ENCODE measurements around the gene CROT. TPM values are rescaled to one million over a fixed set of nuclear protein-coding genes. Genes with fewer than 3 reads are reported as not detected.

CROT gene
- total and polyA plus RNA-seq, 8 donors, result 13.0 to 29.7 (median 27.7) TPM

DNA sequence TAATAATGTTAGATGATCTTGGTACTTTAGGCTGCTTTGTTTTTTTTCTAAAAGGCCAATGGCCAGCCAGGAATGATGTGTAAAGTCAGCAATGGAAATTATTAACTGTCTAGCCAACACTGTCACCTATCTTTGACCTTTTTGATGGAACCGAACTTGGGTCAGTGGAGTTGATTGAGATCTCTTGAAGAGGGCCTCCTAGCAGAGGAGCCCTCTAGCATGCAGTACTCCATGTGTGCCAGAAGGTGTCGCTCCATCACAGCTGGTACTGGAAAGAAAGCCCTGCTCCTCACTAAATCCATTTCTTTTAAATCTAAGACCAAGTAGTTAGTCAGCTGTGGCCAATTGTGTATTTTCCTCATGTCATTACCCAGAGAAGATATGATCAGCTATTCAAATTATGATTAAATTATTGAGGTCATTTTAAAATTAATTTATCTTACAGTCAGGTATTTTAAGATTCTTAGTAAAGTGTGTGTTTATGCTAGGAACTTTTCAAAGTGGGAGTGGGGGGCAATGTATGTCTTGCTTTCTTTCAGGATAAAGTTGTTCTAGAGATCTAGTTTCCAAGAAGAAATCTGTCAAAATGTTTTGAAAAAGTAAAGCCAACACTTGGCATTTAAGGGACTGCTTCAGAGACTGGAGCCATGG, 33.1 kb upstream of the CROT start:
- ATAC-seq (peak; percentile 99), DNase-seq (peak in 3 of 4 donors; percentile 47 to 75 (median 49))
- Histone ChIP-seq H3K27me3 (no peaks in the 10 kb centered on the region), H3K4me3 (no peak overlapping the region), H3K4me1 (no peaks in the 10 kb centered on the region), H3K36me3 (no peaks in the 10 kb centered on the region), H3K27ac (no peak overlapping the region), H3K9me3 (no peaks in the 10 kb centered on the region)
- TF ChIP-seq CTCF (IDR thresholded peaks at IDR 0.05), result peak; percentile 97 to 99
- intact Hi-C loops (cut with DNase I), result loop anchor here (2.0 to 10.0 kb wide), 2 partner anchors 102 kb away; no protein-coding TSS in a partner anchor

DNA sequence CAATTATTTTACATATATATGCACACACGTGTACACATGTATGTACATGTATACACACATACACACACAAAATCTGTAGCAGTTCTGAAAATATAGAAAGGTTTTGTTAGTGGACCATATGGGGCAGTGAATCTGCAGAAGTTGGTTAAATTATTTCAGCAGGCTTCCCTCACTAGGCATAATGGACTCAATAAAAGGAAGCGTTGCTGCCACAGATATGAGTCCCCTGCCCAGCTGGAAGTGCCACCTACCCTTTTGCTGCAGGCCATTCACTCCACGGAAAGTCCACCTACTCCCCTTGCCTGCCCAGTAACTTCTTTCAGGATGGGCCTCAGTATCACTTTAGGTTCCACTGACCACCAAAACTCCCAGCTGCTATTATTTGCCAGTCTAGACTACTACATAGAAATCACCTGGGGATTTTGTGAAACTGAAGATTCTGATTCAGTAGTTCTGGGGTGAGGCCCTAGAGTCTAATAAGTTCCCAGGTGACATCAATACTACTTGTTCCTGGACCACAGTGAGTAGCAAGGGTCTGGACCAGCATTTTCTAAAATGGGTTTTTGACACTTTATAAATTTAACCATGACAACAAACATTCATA, 29.3 kb upstream of the CROT start:
- Histone ChIP-seq H3K36me3 (no peaks in the 10 kb centered on the region), H3K9me3 (no peaks in the 10 kb centered on the region), H3K4me1 (no peaks in the 10 kb centered on the region), H3K27ac (peak overlapping the region; percentile 16 to 59), H3K4me3 (no peak overlapping the region), H3K27me3 (no peaks in the 10 kb centered on the region)
- no peak for TF ChIP-seq CTCF (IDR thresholded peaks at IDR 0.05)
- intact Hi-C loops (cut with DNase I), result loop anchor here in 1 of 2 donors (10.0 kb wide), 1 partner anchor 99 kb away; no protein-coding TSS in a partner anchor
- ATAC-seq (no peak), DNase-seq (no peak)

DNA sequence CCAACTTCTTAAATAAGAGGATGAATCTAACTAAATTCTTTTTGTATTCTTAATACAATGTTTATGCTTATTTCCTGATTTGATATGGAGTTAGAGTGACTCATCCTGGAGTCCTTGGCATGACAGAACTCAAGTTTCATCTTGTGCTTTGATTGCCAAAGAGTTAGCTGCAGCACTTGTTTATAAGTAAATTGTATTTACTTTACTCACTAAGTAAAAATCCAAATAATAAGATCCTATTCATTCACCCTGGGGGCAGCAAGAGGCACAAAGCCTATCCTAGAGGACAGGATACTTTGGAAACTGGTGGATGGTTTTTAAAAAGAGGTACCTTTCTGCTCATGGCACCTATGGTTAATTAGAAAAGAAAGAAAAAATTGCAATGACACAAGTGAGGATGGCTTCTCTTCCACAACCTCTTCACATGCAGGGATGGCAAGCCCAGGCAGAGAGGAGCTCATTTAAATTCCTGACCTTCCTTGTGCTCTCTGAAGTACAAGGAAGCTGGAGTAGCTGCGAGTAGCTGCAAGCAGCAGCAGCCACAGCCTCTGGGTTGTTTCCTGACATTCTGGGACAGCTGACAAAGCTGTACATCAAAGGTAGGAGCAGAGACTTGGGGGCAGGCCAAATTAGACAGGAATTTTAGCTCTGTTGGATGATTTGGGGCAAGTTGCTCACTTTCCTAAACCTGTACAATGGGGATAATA, 28.5 kb upstream of the CROT start:
- Histone ChIP-seq H3K9me3 (peaks cover 0 to 3% of the 10 kb centered on the region in 2 donors), H3K4me1 (no peaks in the 10 kb centered on the region), H3K36me3 (no peaks in the 10 kb centered on the region), H3K27ac (peak overlapping the region; percentile 16 to 59), H3K4me3 (no peak overlapping the region), H3K27me3 (no peaks in the 10 kb centered on the region)
- intact Hi-C loops (cut with DNase I), result loop anchor here in 1 of 2 donors (10.0 kb wide), 1 partner anchor 98 kb away; no protein-coding TSS in a partner anchor
- ATAC-seq, result peak; percentile 27
- DNase-seq, result no peak
- TF ChIP-seq CTCF (IDR thresholded peaks at IDR 0.05), result no peak

- Histone ChIP-seq H3K27ac (peak overlapping the region in 1 of 2 donors; percentile 59), H3K9me3 (peaks cover 0 to 6% of the 10 kb centered on the region in 2 donors), H3K27me3 (no peaks in the 10 kb centered on the region), H3K4me1 (no peaks in the 10 kb centered on the region), H3K36me3 (peaks cover 0 to under 1% of the 10 kb centered on the region in 2 donors), H3K4me3 (no peak overlapping the region)
- TF ChIP-seq CTCF (IDR thresholded peaks at IDR 0.05), result no peak
- intact Hi-C loops (cut with DNase I), result loop anchor here in 1 of 2 donors (10.0 kb wide), 1 partner anchor 97 kb away; no protein-coding TSS in a partner anchor
- ATAC-seq (no peak), DNase-seq (no peak)
Observed at GRCh38 chr7:87317691-87318245, 27.7 kb upstream of the CROT start.

Measured in left lung (tissue), 10 donors.